ENCODE measurements around the gene ZC3H12A.

The ZC3H12A gene

DNA sequence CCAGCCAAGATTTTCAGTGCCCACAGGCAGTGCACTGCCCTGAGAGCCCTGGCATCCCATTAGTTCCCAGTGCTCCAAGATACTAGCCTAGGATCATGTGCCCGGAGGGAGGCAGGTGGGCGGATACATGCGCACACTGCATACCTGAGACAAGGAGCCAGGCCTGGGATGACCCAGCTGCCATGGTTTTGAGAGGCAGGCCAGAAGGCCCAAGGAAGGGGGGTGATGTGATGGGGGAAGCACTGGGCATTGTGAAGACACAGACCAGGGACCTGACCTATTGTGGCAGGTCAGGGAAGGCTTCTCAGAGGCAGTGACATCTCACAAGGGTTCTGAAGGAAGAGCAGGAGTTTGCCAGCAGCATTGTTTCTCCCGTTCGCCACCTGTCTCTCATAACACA, 3.6 kb downstream of the ZC3H12A start:
- DNase-seq (ENCODE audit: low read depth in 2 of 2), result peak in 1 of 2 donors; percentile 16
- TF ChIP-seq, protein P1, sequence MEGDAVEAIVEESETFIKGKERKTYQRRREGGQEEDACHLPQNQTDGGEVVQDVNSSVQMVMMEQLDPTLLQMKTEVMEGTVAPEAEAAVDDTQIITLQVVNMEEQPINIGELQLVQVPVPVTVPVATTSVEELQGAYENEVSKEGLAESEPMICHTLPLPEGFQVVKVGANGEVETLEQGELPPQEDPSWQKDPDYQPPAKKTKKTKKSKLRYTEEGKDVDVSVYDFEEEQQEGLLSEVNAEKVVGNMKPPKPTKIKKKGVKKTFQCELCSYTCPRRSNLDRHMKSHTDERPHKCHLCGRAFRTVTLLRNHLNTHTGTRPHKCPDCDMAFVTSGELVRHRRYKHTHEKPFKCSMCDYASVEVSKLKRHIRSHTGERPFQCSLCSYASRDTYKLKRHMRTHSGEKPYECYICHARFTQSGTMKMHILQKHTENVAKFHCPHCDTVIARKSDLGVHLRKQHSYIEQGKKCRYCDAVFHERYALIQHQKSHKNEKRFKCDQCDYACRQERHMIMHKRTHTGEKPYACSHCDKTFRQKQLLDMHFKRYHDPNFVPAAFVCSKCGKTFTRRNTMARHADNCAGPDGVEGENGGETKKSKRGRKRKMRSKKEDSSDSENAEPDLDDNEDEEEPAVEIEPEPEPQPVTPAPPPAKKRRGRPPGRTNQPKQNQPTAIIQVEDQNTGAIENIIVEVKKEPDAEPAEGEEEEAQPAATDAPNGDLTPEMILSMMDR (IDR thresholded peaks at IDR 0.05; ENCODE audit: low read depth, low read length), result no peak
- peak overlapping the region; percentile 74 to 88 for H3K4me3 ChIP-seq (replicated peaks in 1 of 2; ENCODE audit: low read depth in 2 of 2, low read length in 2 of 2)

DNA sequence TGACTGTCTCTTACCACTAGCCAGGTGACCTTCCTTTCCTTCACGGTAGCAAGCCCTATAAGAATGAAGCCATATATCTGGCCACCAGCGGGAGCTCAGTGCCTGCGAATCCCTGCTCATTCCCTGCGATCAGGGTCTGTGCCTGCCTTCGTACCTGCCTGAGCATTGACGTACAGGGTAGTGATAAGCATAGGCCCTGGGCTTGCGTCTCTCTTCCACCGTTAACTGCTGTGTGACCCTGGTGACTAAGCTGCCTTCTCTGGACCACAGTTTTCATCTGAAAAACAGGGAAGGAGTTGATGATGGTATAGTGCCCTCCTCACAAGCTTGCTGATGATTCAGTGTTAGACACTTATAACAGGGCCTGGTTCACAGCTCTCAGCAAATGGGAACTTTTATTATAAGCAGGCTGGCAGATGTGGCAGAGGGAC, 4.1 kb downstream of the ZC3H12A start:
- TF ChIP-seq, protein P1 (IDR thresholded peaks at IDR 0.05; ENCODE audit: low read depth, low read length), result no peak
- H3K4me3 ChIP-seq (replicated peaks in 1 of 2; ENCODE audit: low read depth in 2 of 2, low read length in 2 of 2), result peak overlapping the region; percentile 23 to 88
- peak; percentile 24 to 84 for DNase-seq (ENCODE audit: low read depth in 2 of 2)

DNA sequence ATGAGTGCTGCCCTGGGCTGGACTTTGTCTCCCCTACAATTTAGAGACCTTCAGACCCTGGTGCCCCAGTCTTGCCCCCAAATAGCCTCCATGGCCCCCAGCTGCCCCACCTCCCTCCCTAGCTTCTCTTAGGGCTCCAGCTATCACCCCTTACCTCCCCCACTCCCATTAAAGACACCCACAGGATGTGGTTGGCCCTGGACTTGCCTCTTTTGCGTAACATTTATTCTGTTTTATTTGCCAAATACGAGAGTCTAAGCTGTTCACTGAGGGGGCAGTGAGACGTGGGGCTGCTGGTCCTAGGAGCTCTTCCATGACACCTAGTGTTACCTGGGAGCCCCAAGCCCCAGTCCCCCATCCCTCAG, 4.5 kb downstream of the ZC3H12A start:
- TF ChIP-seq, protein P1 (IDR thresholded peaks at IDR 0.05; ENCODE audit: low read depth, low read length), result no peak
- peak; percentile 56 to 77 for DNase-seq (ENCODE audit: low read depth in 2 of 2)
- peak overlapping the region; percentile 21 to 88 for H3K4me3 ChIP-seq (replicated peaks in 1 of 2; ENCODE audit: low read depth in 2 of 2, low read length in 2 of 2)

DNA sequence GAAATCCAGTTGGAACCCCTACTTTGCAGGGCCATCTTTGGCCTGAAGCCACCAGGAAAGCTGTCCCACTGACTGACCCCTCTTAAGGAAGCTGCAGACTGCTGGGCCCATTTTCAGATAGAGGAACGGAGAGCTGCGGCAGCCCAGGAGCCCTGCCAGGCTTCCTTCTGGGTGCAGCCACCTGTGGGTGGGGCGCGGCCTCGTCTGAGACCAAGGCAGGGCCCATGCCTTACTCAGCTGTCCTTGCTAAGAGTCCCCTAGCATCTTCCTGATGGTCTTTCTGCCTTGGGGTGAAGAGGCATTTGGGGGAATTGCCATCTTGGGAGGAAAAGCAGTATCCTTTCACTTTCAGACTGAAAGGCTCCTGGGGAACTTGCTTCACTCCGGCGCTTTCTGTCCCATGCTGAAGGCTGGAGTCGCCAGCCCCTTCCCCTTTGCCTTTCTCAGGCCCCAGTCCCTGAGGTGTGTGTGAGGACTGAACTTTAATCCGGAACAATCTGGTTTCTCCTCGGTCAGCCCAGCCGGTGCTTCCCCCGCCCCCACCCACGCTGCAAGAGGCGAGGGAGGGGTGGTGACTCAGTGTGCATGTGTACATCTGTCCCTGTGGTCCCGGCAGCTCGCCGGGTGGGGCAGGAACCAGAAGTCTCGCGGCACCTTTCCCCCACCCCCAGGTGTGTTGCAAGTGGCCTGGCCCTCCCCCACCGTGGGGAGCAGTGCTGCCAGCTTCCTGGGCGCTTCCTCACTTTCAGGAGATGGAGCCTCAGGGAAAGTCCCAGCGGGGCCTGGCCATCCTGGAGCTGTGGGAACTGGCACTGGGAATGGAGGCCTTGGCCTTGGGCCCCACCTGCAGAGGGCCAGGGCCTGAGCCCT, 5.1 kb downstream of the ZC3H12A start:
- peak overlapping the region; percentile 21 to 88 for H3K4me3 ChIP-seq (replicated peaks in 1 of 2; ENCODE audit: low read depth in 2 of 2, low read length in 2 of 2)
- TF ChIP-seq, protein P1 (IDR thresholded peaks at IDR 0.05; ENCODE audit: low read depth, low read length), result no peak
- peak; percentile 81 to 95 for DNase-seq (ENCODE audit: low read depth in 2 of 2)

DNA sequence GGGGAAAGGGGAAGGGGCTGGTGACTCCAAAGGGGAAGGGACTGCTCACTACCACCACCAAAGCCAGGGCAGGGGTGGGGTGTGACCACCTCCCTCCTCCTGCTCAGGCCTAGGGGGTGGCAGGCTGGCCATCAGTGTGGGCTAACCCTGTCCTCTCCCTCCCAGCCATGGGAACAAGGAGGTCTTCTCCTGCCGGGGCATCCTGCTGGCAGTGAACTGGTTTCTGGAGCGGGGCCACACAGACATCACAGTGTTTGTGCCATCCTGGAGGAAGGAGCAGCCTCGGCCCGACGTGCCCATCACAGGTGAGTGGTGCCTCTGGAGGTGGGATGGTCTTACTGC, 5.7 kb downstream of the ZC3H12A start:
- TF ChIP-seq, protein P1 (IDR thresholded peaks at IDR 0.05; ENCODE audit: low read depth, low read length), result no peak
- no peak for DNase-seq (ENCODE audit: low read depth in 2 of 2)
- H3K4me3 ChIP-seq (replicated peaks in 1 of 2; ENCODE audit: low read depth in 2 of 2, low read length in 2 of 2), result peak overlapping the region in 1 of 2 donors; percentile 88

DNA sequence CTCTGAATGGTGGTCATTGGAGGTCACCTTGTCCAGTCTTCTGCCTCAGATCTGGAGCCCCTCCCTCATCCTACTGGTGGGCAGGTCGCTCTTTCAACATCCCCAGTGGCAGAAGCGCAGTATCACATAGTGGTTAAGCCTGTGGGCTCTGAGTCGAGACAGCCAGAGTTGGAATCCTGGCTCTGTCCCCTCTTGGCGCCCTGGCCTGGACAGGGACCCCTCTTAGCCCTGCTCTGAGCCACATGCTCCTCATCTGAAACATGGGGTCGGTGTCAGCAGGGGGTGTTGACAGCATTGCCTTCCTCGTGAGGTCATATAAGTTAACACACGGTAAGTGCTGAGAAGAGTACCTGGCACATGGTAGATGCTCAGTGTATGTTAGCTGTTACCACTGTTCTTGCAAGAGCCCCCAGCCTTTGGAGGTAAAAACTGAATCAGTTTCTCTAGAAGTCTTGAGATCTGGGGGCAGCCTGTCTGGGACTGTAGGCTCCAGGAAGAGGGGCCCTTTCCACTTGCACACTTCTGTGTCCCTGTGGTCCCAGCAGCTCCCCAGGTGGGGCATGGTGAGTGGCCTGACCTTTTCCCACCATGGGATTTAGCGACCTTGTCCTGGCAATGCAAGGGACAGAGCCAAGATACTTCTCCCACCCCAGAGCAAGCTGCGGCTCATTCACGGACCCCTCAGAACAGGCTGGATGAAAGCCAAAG, 6.4 kb downstream of the ZC3H12A start:
- TF ChIP-seq, protein P1 (IDR thresholded peaks at IDR 0.05; ENCODE audit: low read depth, low read length), result no peak
- no peak overlapping the region for H3K4me3 ChIP-seq (replicated peaks in 1 of 2; ENCODE audit: low read depth in 2 of 2, low read length in 2 of 2)
- DNase-seq (ENCODE audit: low read depth in 2 of 2), result no peak

Data from cardiac fibroblast (primary cell).